ENCODE measurements around the gene DLGAP1.

The DLGAP1 gene

DNA sequence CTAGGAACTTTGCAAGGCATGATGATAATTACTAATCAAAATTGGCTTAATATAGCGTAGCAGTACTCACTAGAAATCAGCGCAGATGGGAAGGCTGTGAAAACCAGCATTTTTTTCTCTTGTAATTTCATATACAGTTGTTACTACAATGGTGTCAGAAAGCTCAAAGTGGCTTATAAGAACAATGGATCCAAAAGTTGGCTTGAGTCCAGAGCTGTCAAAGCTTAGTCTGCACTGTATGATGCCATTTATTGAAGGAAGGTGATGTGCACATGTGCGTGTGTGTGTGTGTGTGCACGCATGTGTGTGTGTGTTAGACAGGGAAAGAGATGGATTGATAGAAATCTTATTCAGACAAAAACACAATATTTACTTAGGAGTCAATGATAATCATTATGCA is 663.9 kb downstream of the DLGAP1 start:
- DNase-seq (ENCODE audit: low read depth in 1 of 2, low spot score in 1 of 2) = no peak
- in situ Hi-C loops (cut with HindIII; ENCODE audit: low pct_unique_long_range_greater_than_20kb, low sequenced_read_pairs) = no loop called here
- TF ChIP-seq JUND (IDR thresholded peaks at IDR 0.05; ENCODE audit: low read depth) = no peak

GRCh38 chr18:3790703-3791102 is 664.4 kb downstream of the DLGAP1 start:
- in situ Hi-C loops (cut with HindIII; ENCODE audit: low pct_unique_long_range_greater_than_20kb, low sequenced_read_pairs) = no loop called here
- no peak for TF ChIP-seq JUND (IDR thresholded peaks at IDR 0.05; ENCODE audit: low read depth)
- no peak for DNase-seq (ENCODE audit: low read depth in 1 of 2, low spot score in 1 of 2)

DNA sequence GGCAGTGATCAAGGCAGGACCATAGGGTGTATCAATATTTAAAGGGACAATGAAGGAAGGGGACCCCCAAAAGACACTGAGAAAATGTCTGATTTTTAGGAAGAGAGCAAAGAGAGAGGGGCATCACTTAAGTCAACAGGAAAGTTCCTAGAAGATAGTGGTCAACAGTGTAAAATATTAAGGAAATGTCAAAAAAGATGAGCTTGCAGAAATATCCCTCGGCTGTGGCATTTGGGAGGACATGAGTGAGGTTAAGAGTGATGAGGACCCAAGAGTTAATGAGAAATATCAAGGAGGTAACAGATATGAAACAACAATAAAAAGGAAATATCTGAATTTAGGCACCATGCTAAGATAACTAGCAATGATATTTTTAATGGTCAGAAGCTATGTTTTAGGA is 665.6 kb downstream of the DLGAP1 start:
- no peak for TF ChIP-seq JUND (IDR thresholded peaks at IDR 0.05; ENCODE audit: low read depth)
- in situ Hi-C loops (cut with HindIII; ENCODE audit: low pct_unique_long_range_greater_than_20kb, low sequenced_read_pairs) = no loop called here
- DNase-seq (ENCODE audit: low read depth in 1 of 2, low spot score in 1 of 2) = no peak

- TF ChIP-seq JUND (IDR thresholded peaks at IDR 0.05; ENCODE audit: low read depth) = no peak
- in situ Hi-C loops (cut with HindIII; ENCODE audit: low pct_unique_long_range_greater_than_20kb, low sequenced_read_pairs) = no loop called here
- DNase-seq (ENCODE audit: low read depth in 1 of 2, low spot score in 1 of 2) = no peak
These were observed 670.2 kb downstream of the DLGAP1 start for GRCh38 chr18:3784949-3785348.

GRCh38 chr18:3782901-3783300 is 672.2 kb downstream of the DLGAP1 start:
- no peak for DNase-seq (ENCODE audit: low read depth in 1 of 2, low spot score in 1 of 2)
- in situ Hi-C loops (cut with HindIII; ENCODE audit: low pct_unique_long_range_greater_than_20kb, low sequenced_read_pairs) = no loop called here
- TF ChIP-seq JUND (IDR thresholded peaks at IDR 0.05; ENCODE audit: low read depth) = no peak

- no peak for DNase-seq (ENCODE audit: low read depth in 1 of 2, low spot score in 1 of 2)
- no peak for TF ChIP-seq JUND (IDR thresholded peaks at IDR 0.05; ENCODE audit: low read depth)
- in situ Hi-C loops (cut with HindIII; ENCODE audit: low pct_unique_long_range_greater_than_20kb, low sequenced_read_pairs) = no loop called here
These were observed 677.4 kb downstream of the DLGAP1 start for GRCh38 chr18:3777719-3778118.

- in situ Hi-C loops (cut with HindIII; ENCODE audit: low pct_unique_long_range_greater_than_20kb, low sequenced_read_pairs) = no loop called here
- no peak for TF ChIP-seq JUND (IDR thresholded peaks at IDR 0.05; ENCODE audit: low read depth)
- DNase-seq (ENCODE audit: low read depth in 1 of 2, low spot score in 1 of 2) = no peak
These were observed 678.0 kb downstream of the DLGAP1 start for GRCh38 chr18:3777122-3777521.

GRCh38 chr18:3775996-3776395 is 679.1 kb downstream of the DLGAP1 start:
- in situ Hi-C loops (cut with HindIII; ENCODE audit: low pct_unique_long_range_greater_than_20kb, low sequenced_read_pairs) = no loop called here
- no peak for TF ChIP-seq JUND (IDR thresholded peaks at IDR 0.05; ENCODE audit: low read depth)

DNA sequence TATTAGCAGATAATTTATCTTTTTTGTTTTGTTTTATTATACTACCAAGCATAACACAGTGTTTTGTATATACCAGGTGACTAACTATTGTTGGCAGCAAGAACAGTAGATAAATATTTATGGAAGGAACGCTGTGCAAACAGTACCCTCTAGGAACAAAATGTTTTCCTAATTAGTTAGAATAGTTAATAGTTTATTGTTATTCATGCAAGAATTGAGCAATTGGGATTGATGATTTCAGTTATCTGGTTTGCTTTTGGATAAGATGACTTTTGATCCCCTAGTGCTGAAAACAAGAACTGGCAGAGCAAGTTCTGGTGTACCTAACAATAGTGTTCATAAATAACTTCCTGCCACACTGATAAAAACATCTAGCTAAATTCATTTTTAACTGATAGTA is 681.8 kb downstream of the DLGAP1 start:
- no peak for TF ChIP-seq JUND (IDR thresholded peaks at IDR 0.05; ENCODE audit: low read depth)
- in situ Hi-C loops (cut with HindIII; ENCODE audit: low pct_unique_long_range_greater_than_20kb, low sequenced_read_pairs) = no loop called here
- DNase-seq (ENCODE audit: low read depth in 1 of 2, low spot score in 1 of 2) = no peak

More at GRCh38 chr18:3775996-3776395, 679.1 kb downstream of the DLGAP1 start:
- no peak for DNase-seq (ENCODE audit: low read depth in 1 of 2, low spot score in 1 of 2)

GRCh38 chr18:3771121-3771971 is 683.8 kb downstream of the DLGAP1 start:
- DNase-seq (ENCODE audit: low read depth in 1 of 2, low spot score in 1 of 2) = peak; percentile 55 to 61
- in situ Hi-C loops (cut with HindIII; ENCODE audit: low pct_unique_long_range_greater_than_20kb, low sequenced_read_pairs) = no loop called here
- TF ChIP-seq JUND (IDR thresholded peaks at IDR 0.05; ENCODE audit: low read depth) = no peak

DNA sequence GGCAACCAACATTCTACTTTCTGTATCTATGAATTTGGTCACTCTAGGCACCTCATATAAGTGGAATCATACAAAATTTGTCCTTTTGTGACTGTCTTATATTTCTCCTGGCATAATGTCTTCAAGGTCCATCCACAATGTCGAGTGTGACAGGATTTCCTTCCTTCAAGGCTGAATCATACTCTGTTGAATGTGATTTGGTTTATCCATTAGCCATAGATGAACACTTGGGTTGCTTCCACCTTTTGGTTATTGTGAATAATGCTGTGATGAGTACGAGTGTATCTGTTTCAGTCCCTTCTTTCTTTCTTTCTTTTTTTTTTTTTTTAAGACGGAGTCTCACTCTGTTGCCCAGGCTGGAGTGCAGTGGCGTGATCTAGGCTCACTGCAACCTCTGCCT is 693.8 kb downstream of the DLGAP1 start:
- no peak for TF ChIP-seq JUND (IDR thresholded peaks at IDR 0.05; ENCODE audit: low read depth)
- in situ Hi-C loops (cut with HindIII; ENCODE audit: low pct_unique_long_range_greater_than_20kb, low sequenced_read_pairs) = no loop called here
- DNase-seq (ENCODE audit: low read depth in 1 of 2, low spot score in 1 of 2) = no peak

GRCh38 chr18:3760741-3761140 is 694.4 kb downstream of the DLGAP1 start:
- no peak for DNase-seq (ENCODE audit: low read depth in 1 of 2, low spot score in 1 of 2)
- in situ Hi-C loops (cut with HindIII; ENCODE audit: low pct_unique_long_range_greater_than_20kb, low sequenced_read_pairs) = no loop called here
- TF ChIP-seq JUND (IDR thresholded peaks at IDR 0.05; ENCODE audit: low read depth) = no peak

- DNase-seq (ENCODE audit: low read depth in 1 of 2, low spot score in 1 of 2) = no peak
- no peak for TF ChIP-seq JUND (IDR thresholded peaks at IDR 0.05; ENCODE audit: low read depth)
- in situ Hi-C loops (cut with HindIII; ENCODE audit: low pct_unique_long_range_greater_than_20kb, low sequenced_read_pairs) = no loop called here
These were observed 696.0 kb downstream of the DLGAP1 start for GRCh38 chr18:3759099-3759498.

DNA sequence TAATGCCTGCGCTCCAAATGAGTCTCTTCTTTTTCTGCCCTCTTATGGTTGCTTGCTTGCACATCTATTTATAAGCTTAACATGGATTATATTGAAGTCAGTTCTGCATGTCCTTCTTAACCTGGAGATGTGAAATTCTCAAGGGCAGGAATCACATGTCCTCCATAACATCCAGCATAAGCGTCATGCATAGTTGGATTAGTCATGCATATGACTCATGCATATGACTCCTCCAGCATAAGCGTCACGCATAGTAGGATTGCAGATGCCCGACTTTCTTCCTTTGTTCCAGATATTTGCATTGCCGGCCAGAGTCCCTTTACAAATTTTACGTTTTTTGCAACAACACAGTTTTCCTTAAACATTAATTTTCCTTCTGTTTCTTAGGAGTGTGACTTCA is 696.6 kb downstream of the DLGAP1 start:
- in situ Hi-C loops (cut with HindIII; ENCODE audit: low pct_unique_long_range_greater_than_20kb, low sequenced_read_pairs) = no loop called here
- no peak for TF ChIP-seq JUND (IDR thresholded peaks at IDR 0.05; ENCODE audit: low read depth)
- no peak for DNase-seq (ENCODE audit: low read depth in 1 of 2, low spot score in 1 of 2)

Measured in T47D (cell line).